22Rv1 (cell line): Measurements from ENCODE around the gene SYNJ2.
"Not testable (repeated sequence)": the region's sequence is repeated elsewhere in the genome, so short reads cannot be mapped to it uniquely, and the experiment has no call there.

Experiments
- H3K27ac ChIP-seq: fragments of 450-650 bp; 2 replicates; pipeline ENCODE4 v1.5.1; 2017
- ZFX ChIP-seq: fragments of 450-650 bp; IDR thresholded peaks from 2 replicates; pipeline ENCODE4 v1.6.1; 2017; ENCODE audit warnings: antibody characterized with exemption, borderline replicate concordance
- TF ChIP-seq, protein P1 (sequence below): fragments of 450-650 bp; IDR thresholded peaks from 2 replicates; pipeline ENCODE4 v1.5.1; 2017; ENCODE audit warnings: mild to moderate bottlenecking

The SYNJ2 gene

DNA sequence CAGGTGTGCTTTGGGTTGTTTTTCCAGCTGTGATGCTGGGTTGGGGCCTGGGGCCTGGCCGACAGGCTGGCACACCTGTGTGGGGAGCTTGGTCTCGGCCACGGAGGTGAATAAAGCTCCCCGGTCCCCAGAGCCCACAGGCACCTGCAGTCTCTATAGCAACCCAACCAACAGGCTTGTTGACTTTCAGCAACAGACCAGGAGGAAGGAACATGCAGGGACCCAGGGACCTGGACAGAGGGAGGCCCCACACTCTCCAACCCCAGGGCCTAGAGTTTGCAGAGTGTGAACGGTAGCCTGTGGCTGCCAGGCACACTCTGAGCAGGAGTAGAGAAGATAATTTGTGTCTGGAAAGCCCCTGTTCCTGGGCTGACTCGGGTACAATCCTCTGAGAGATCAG, 14.6 kb upstream of the SYNJ2 start:
- no peak overlapping the region for H3K27ac ChIP-seq
- TF ChIP-seq, protein P1, sequence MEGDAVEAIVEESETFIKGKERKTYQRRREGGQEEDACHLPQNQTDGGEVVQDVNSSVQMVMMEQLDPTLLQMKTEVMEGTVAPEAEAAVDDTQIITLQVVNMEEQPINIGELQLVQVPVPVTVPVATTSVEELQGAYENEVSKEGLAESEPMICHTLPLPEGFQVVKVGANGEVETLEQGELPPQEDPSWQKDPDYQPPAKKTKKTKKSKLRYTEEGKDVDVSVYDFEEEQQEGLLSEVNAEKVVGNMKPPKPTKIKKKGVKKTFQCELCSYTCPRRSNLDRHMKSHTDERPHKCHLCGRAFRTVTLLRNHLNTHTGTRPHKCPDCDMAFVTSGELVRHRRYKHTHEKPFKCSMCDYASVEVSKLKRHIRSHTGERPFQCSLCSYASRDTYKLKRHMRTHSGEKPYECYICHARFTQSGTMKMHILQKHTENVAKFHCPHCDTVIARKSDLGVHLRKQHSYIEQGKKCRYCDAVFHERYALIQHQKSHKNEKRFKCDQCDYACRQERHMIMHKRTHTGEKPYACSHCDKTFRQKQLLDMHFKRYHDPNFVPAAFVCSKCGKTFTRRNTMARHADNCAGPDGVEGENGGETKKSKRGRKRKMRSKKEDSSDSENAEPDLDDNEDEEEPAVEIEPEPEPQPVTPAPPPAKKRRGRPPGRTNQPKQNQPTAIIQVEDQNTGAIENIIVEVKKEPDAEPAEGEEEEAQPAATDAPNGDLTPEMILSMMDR, result no peak
- no peak for TF ChIP-seq ZFX

GRCh38 chr6:157967486-157967885, 14.2 kb upstream of the SYNJ2 start:
- TF ChIP-seq, protein P1, result no peak
- H3K27ac ChIP-seq, result no peak overlapping the region

GRCh38 chr6:157972177-157972576, 9.5 kb upstream of the SYNJ2 start:
- not testable (repeated sequence) for H3K27ac ChIP-seq

DNA sequence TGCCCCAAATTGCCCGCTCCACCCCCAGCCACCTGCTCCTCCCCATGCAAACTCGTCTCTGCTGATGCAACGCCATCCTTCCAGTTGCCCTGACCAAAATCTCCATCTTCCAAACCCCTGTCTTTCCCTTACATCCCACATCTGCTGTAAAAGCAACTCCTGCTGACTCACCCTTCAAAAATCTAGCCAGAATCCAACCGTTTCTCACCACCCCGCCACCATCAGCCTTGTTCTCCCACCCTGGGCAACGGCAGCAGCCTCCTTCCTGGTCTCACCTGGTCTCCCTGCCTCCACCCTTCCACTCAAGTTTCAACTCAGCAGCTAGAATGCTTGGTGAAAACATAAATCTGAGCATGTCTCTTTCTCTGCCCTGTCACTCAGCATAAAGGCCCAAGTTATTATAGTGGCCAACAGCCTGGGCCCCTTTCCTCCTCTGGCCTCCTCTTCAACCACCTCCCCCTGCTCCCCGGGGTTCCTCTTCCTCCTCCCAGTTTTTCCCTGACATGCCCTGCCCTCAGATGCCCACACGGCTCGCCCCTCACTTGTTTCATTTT, 7.2 kb upstream of the SYNJ2 start:
- TF ChIP-seq ZFX, result no peak
- TF ChIP-seq, protein P1, result no peak
- H3K27ac ChIP-seq, result no peak overlapping the region

- no peak overlapping the region for H3K27ac ChIP-seq
- TF ChIP-seq ZFX, result no peak
- TF ChIP-seq, protein P1, result no peak
Measured at GRCh38 chr6:157974967-157975366, 6.7 kb upstream of the SYNJ2 start.

DNA sequence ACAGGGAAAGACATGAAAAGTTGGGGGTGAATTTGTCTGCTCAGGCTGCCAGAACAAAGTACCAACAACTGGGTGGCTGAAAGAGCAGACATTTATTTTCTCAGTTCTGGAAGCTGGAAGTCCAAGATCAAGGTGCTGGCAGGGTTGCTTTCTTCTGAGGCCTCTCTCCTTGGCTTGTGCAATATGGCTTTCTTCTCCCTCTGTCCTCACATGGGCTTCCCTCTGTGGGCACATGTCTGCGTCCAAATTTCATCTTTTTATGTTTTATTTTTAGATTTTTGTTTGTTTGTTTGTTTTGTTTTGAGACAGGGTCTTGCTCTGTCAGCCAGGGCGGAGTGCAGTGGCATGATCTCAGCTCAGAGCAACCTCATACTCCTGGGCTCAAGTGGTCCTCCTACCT, 6.2 kb upstream of the SYNJ2 start:
- no peak for TF ChIP-seq ZFX
- TF ChIP-seq, protein P1, result no peak
- no peak overlapping the region for H3K27ac ChIP-seq

- TF ChIP-seq, protein P1, result no peak
- TF ChIP-seq ZFX, result no peak
- no peak overlapping the region for H3K27ac ChIP-seq
Measured at GRCh38 chr6:157976345-157977175, 5.1 kb upstream of the SYNJ2 start.
